ENCODE results near the gene ERRFI1.
A peak's percentile ranks its signal among the peaks of the same experiment; 100 is the strongest.
"Not testable (repeated sequence)": the region's sequence is repeated elsewhere in the genome, so short reads cannot be mapped to it uniquely, and the experiment has no call there.

Gene ERRFI1, protein sequence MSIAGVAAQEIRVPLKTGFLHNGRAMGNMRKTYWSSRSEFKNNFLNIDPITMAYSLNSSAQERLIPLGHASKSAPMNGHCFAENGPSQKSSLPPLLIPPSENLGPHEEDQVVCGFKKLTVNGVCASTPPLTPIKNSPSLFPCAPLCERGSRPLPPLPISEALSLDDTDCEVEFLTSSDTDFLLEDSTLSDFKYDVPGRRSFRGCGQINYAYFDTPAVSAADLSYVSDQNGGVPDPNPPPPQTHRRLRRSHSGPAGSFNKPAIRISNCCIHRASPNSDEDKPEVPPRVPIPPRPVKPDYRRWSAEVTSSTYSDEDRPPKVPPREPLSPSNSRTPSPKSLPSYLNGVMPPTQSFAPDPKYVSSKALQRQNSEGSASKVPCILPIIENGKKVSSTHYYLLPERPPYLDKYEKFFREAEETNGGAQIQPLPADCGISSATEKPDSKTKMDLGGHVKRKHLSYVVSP

DNA sequence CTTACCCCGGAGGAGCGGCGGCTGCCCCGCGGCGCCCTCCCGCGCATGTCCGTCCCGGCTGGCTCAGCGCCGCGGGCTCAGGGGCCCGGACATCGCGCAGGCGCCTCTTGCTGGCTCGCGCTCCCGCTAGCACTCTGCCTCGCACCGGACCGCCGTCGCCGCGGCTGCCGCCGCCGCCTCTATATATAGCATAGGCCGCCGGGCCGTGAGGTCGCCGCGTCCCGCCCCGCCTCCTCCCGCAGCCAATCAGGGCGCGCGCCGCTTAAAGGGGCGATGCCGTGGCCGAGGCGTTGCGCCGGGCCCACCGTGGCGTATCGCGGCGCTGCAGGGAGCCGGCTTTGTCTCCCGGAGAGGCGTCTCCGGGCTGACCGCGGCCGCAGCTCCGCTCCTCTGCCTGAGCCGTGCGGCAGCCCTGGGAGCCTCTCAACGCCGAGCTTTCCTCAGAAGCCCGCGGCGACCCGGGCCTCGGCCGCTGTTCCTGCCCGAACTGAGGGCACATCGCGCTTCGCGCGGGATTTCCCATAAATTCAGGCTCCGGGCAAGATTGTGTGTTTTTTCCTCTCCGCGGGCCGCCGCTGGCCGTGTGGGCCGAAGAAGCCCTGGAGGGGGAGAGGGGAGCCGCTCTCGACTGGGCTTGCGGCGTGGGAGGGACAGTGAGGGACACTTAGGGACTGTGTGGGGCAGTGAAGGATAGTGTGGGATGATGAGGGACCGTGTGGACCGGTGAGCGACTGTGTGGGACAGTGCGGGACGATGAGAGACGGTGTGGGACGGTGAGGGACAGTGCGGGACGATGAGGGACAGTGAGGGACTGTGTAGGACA is at the start of gene ERRFI1:
TSS of gene ERRFI1 (minus strand) at position 157 of the 823 bp plus-strand sequence. CDS start 10,690 bp downstream, outside the sequence.
- DNase-seq (ENCODE audit: low read depth in 3 of 3): peak; percentile 74 to 80 (median 78)

DNA sequence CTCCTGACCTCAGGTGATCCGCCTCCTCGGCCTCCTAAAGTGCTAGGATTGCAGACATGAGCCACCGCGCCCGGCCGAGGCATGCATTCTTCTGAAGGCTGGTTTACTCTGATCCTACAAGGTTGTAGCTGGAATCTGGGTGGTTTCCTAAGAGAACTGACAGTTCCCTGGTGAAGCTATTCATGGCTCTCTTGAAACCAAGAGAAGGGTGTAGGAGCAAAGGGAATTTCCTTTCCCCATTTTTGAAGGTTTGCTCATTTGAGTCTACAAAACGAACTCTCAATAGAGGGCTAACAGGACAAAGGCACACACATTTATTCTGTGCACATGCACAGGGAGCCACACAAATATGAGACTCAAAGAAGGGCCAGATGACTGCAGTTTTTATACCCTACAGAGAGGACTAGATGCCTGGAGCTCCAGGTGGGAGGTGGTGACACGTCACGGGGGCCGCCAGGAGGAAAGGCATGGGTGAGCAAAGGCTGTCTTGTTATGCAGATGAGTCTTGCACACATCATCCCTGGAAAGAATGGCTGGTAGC is 49.5 kb upstream of the ERRFI1 start:
- no peak for DNase-seq (ENCODE audit: low read depth in 3 of 3)

DNA sequence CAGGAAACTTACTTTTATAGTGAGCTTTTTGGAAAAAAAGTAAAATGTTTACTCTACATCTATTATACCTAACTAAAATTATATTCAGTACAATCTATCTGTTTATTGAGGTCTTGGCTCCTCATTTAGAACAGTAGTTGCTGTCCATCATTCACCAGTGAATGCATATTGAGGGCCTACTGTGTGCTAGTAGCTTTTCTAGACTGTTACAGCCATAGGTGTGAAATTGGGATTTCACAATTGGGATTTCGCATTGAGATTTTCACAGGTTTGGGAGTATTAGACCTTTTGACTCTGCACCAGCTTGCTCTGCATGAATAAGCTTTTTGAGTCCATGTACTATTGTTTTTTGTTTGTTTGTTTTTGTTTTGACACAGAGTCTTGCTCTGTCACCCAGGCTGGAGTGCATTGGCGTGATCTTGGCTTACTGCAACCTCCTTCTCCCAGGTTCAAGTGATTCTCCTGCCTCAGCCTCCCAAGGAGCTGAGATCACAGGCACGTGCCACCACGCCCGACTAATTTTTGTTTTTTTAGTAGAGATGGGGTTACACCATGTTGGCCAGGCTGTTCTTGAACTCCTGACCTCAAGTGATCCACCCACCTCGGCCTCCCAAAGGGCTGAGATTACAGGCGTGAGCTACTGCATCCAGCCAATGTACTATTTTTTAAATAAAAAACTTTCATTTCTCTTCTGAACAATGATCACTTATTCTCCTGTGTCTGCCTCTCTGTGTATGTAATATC is 47.2 kb upstream of the ERRFI1 start:
- DNase-seq (ENCODE audit: low read depth in 3 of 3): no peak

DNA sequence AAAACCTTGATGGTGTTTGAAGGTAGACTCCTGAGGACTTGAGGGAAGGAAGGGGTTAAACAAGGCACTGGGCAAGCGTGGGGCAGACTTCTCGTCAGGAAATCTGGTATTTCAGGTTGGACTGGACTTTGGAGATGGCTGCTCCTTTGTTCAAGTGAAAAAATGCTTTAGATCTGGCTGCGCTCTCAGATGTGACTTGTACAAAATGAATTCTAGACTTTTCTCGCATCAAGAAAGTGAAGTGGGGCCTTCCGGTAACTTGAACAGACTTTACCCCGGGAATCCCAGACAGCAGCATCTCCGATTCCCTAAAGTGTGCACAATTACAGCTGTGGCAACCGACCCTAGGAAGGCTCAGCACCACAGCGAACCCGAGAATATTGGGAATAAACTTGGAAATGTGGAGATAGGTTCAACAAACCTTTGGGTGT is 44.3 kb upstream of the ERRFI1 start:
- no peak for DNase-seq (ENCODE audit: low read depth in 3 of 3)

GRCh38 chr1:8069614-8070320 is 43.7 kb upstream of the ERRFI1 start:
- not testable (repeated sequence) for DNase-seq (ENCODE audit: low read depth in 3 of 3)

DNA sequence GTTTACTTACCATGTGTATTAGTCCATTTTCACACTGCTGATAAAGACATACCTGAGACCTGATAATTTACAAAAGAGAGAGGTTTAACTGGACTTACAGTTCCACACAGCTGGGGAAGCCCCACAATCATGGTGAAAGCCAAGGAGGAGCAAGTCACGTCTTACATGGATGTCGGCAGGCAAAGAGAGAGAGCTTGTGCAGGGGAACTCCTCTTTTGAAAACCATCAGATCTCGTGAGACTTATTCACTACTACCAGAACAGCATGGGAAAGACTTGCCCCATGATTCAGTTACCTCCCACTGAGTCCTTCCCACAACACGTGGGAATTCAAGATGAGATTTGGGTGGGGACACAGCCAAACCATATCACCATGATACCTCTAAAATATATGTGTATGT is 39.3 kb upstream of the ERRFI1 start:
- no peak for DNase-seq (ENCODE audit: low read depth in 3 of 3)

DNA sequence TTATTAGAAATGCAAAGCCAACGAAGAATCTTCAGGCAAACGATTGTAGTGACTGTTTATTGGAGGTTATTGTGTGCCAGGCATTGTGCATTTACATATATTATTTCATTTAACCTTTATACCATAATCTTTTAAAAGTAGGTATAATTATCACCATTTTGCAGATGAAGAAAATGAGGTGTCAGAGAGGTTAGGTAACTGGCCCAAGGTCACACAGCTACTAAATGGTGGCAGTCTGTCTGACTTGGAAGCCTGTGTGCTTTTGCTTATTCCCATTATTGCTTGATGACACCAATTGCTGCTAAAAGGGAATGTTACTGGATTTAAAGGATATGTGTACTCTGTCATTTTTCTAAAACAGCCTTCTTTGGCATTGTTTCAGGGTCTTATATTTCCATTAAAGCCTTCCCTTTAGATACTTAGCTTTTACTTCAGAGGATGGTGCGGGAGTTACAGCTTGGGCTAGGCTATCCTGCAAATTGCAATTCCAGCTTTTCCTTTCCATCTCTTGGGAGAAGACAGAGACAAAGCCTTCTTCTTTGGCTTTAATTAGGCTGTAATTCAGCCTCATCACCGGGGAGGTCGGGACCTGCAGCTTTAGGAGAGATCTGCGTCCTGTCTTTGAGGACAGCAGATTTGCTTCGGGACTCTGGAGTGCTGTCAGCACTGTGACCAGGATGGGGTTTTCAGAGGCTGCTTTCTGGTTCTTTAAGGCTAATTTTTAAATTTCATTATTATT is 37.4 kb upstream of the ERRFI1 start:
- no peak for DNase-seq (ENCODE audit: low read depth in 3 of 3)

- no peak for DNase-seq (ENCODE audit: low read depth in 3 of 3)
These were observed 36.8 kb upstream of the ERRFI1 start for GRCh38 chr1:8062861-8063260.

DNA sequence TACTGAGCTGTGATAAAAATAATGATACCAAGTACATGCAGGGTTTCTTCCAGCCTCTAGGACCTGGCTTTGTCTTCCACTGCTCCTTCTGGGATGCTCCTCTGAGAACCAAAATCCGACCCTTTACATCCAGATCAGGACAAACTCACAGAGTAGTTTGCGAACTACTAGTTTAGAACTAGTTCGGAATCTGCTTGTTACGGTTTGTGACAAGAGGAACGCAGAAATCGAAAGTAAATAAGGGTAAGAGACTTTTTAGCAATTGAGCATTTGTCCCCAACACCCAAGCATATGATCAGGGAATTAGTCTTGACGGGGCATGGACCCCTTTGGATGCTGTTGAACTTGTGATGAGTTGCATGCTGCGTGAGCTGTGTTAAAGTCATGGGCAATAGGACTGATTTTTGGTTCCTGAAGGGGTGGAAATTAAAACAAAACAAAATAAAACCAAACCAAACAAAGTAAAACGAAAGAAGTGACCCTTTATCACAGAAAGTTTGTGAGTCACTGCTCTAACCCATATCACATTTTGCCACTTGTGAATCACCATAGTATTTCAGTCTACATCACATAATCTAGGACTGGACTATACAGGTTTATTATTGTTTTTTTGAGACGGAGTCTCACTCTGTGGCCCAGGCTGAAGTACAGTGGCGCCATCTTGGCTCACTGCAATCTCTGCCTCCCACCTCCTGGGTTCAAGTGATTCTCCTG is 35.7 kb upstream of the ERRFI1 start:
- DNase-seq (ENCODE audit: low read depth in 3 of 3): no peak

DNA sequence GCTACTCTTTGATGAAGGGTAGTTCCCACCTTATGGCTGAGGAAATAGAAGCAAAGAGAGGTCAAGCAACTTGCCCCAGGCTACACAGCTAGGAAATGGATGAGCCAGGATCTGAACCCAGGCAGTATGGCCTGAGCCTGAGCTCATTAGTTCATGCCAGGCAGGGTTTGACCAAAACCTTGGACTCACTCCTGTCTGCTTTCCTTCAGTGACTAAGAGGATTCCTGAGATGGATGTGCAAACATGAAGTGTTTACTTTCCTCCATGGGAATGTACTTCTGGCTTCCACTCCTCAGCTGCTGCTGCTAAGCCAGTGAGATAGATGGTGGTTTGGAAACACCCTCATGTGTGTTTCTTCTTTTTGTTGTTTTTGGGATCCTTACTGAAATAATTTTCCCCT is 35.1 kb upstream of the ERRFI1 start:
- DNase-seq (ENCODE audit: low read depth in 3 of 3): no peak

DNA sequence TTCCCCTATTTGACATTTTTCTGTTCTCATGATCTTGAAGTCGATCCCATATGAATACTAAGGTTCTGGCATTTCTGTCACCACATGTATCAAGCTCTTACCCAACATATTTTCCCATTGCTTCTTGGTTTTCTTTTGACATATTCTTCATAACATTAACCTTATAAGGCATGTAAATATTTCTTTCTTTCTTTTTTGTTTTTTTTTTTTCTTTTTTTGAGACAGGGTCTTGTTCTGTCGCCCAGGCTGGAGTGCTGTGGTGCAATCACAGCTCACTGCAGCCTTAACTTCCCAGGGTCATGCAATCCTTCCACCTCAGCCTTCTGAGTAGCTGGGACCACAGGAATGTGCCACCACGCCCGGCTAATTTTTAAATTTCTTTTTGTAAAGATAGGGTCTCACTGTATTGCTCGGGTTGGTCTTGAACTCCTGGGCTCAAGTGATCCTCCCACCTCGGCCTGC is 33.1 kb upstream of the ERRFI1 start:
- no peak for DNase-seq (ENCODE audit: low read depth in 3 of 3)

- not testable (repeated sequence) for DNase-seq (ENCODE audit: low read depth in 3 of 3)
These were observed 31.7 kb upstream of the ERRFI1 start for GRCh38 chr1:8057779-8058178.

DNA sequence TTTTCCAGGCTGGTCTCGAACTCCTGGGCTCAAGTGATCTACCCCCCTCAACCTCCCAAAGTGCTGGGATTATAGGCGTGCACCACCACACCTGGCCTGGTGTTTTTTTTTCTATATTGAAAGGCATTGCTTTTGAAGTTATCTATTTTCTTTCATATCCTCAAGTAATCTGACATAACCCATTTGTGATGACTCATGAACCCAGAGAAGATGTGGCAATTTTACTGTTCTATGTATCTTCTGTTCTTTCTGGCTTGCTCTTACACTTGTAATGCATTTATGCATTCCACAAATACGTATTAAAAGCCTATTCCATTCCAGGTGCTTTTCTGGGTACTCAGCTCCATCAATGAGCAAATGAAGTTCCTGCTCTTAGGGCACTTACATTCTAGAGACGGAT is 29.9 kb upstream of the ERRFI1 start:
- no peak for DNase-seq (ENCODE audit: low read depth in 3 of 3)

DNA sequence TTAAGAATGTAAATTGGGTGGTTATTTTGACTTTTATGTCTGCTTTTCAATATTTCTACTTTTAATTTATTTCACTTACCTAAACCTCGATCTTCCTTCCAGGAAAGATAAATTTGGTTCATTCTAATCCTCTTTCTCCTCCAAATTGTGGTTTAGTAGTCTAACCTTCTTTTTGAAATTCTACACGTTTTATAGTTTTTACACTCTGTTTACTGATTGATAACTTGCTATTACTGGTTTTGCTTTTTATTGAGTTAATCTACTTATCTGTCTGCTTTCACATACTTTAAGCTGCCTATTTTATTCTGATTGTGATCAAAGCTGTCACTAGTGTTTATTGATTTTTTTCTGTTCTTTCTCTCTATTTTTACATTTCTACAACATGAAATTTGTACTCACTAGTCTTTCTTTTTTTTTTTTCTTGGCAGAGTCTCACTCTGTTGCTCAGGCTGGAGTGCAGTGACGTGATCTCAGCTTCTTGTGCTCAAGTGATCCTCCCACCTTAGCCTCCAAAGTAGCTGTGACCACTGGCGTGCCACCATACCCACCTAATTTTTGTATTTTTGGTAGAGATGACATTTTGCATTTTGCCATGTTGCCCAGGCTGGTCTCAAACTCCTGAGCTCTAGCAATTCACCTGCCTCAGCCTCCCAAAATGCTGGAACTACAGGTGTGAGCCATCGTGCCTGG is 27.9 kb upstream of the ERRFI1 start:
- no peak for DNase-seq (ENCODE audit: low read depth in 3 of 3)

DNA sequence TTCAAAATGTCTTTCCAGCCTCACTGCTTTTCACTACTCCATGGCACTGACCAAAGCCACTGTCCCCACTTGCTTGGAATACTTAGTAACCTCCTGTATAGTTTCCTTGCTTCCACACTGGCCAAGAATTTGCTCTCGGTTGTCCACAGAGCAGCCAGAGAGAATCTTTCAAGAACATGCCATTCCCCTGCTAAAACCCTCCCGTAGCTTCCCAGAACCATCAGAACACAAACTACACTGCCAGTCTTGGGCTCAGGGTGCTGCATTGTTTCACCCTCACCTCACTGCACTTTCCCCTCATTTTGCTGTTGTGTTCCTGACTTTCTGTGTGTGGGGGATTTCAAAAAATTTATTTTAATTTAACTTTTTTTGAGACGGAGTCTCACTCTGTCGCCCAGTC is 25.5 kb upstream of the ERRFI1 start:
- DNase-seq (ENCODE audit: low read depth in 3 of 3): no peak

DNA sequence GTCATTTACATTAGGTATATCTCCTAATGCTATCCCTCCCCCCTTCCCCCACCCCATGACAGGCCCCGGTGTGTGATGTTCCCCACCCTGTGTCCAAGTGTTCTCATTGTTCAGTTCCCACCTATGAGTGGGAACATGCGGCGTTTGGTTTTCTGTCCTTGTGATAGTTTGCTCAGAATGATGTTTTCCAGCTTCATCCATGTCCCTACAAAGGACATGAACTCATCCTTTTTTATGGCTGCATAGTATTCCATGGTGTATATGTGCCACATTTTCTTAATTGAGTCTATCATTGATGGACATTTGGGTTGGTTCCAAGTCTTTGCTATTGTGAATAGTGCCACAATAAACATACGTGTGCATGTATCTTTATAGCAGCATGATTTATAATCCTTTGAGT is 23.1 kb upstream of the ERRFI1 start:
- not testable (repeated sequence) for DNase-seq (ENCODE audit: low read depth in 3 of 3)

- no peak for DNase-seq (ENCODE audit: low read depth in 3 of 3)
These were observed 21.8 kb upstream of the ERRFI1 start for GRCh38 chr1:8047686-8048445.

GRCh38 chr1:8047112-8047511 is 21.0 kb upstream of the ERRFI1 start:
- DNase-seq (ENCODE audit: low read depth in 3 of 3): no peak
